ENCODE measurements around the gene WDR81.
A peak's percentile ranks its signal among the peaks of the same experiment; 100 is the strongest.
"Not testable (repeated sequence)": the region's sequence is repeated elsewhere in the genome, so short reads cannot be mapped to it uniquely, and the experiment has no call there.

Gene WDR81

DNA sequence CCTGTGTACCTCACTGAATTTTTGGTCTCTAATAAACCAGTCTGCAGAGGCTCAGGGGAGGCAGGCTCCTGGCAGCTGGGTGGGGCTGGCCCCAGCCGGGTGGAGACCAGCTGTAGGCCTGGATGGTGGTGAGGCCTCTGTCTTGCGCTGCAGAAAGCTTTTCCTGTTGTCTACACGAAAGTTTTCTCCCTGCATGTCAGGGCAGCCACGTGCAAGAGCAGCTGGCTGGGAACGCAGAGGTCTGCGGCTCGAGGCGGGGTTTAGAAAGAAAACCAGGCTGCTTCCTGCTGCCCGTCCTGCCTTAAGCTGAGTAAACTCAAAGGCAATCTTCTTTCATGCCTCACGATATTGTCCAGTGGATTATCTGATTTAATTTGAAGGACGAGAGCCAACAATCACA, 39.8 kb downstream of the WDR81 start:
- TF ChIP-seq EZH2phosphoT487 (IDR thresholded peaks at IDR 0.05; ENCODE audit: low read depth), result no peak
- Histone ChIP-seq H3K9me3 (ENCODE audit: insufficient read depth, low read length) (no peaks in the 10 kb centered on the region), H3K9ac (ENCODE audit: low read length) (0 out of 2 replicates have a peak overlapping the region, but pooled peaks have one; percentile 17), H3K4me1 (ENCODE audit: low read length) (peaks cover 28% of the 10 kb centered on the region), H3K4me3 (ENCODE audit: low read length) (no peak overlapping the region), H4K20me1 (ENCODE audit: insufficient read depth, low read length) (no peaks in the 10 kb centered on the region), H3K36me3 (replicated peaks; ENCODE audit: low read depth, low read length) (no peaks in the 10 kb centered on the region), H3K27ac (ENCODE audit: low read length) (no peak overlapping the region), H3K79me2 (ENCODE audit: low read length) (no peaks in the 10 kb centered on the region), H3K4me2 (ENCODE audit: low read length) (no peak overlapping the region), H3K27me3 (ENCODE audit: low read depth, low read length) (no peaks in the 10 kb centered on the region), H2AFZ (ENCODE audit: low read depth, low read length) (peak overlapping the region; percentile 54; the same call in 1 of the 2 replicates)

DNA sequence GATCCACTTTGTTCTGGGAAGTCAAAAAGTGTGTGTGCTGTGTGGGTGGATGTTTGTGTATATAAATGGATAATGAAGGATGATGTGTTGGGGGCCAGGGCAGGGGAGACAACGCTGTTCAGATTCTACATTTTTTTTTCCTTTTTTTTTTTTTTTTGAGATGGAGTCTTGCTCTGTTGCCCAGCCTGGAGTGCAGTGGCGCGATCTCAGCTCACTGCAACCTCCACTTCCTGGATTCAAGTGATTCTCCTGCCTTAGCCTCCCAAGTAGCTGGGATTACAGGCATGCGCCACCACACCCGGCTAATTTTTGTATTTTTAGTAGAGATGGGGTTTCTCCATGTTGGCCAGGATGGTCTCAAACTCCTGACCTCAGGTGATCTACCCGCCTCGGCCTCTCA, 40.2 kb downstream of the WDR81 start:
- not testable (repeated sequence) for H3K27ac ChIP-seq (ENCODE audit: low read length); H3K9ac ChIP-seq (ENCODE audit: low read length); H3K79me2 ChIP-seq (ENCODE audit: low read length); H3K4me3 ChIP-seq (ENCODE audit: low read length); H3K36me3 ChIP-seq (replicated peaks; ENCODE audit: low read depth, low read length); H4K20me1 ChIP-seq (ENCODE audit: insufficient read depth, low read length); H3K9me3 ChIP-seq (ENCODE audit: insufficient read depth, low read length); H3K4me2 ChIP-seq (ENCODE audit: low read length); H3K27me3 ChIP-seq (ENCODE audit: low read depth, low read length)
- peaks cover 32% of the 10 kb centered on the region for H3K4me1 ChIP-seq (ENCODE audit: low read length)
- peak overlapping the region; percentile 54; the same call in 1 of the 2 replicates for H2AFZ ChIP-seq (ENCODE audit: low read depth, low read length)

DNA sequence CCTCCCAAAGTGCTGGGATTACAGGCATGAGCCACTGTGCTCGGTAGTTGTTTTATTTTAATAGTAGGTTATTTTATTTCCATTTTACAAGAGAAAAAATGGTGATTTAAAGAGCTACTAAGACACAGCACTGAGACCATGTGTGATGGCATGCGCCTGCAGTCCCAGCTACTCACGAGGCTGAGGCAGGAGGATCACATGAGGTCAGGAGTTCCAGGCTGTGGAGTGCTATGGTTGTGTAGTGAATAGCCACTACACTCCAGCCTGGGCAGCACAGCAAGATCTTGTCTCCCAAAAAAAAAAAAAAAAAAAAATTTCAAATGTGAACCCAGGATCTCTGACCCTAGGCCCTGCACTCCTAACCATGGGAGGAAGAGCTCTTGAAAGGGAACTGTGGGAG, 41.1 kb downstream of the WDR81 start:
- H3K4me1 ChIP-seq (ENCODE audit: low read length), result peaks cover 40% of the 10 kb centered on the region
- no peaks in the 10 kb centered on the region for H3K36me3 ChIP-seq (replicated peaks; ENCODE audit: low read depth, low read length)
- no peak overlapping the region for H3K9ac ChIP-seq (ENCODE audit: low read length)
- H3K9me3 ChIP-seq (ENCODE audit: insufficient read depth, low read length), result no peaks in the 10 kb centered on the region
- no peaks in the 10 kb centered on the region for H4K20me1 ChIP-seq (ENCODE audit: insufficient read depth, low read length)
- no peak overlapping the region for H3K4me3 ChIP-seq (ENCODE audit: low read length)
- H3K27me3 ChIP-seq (ENCODE audit: low read depth, low read length), result no peaks in the 10 kb centered on the region
- H3K27ac ChIP-seq (ENCODE audit: low read length), result no peak overlapping the region
- no peak for TF ChIP-seq EZH2phosphoT487 (IDR thresholded peaks at IDR 0.05; ENCODE audit: low read depth)
- TF ChIP-seq, protein P1, sequence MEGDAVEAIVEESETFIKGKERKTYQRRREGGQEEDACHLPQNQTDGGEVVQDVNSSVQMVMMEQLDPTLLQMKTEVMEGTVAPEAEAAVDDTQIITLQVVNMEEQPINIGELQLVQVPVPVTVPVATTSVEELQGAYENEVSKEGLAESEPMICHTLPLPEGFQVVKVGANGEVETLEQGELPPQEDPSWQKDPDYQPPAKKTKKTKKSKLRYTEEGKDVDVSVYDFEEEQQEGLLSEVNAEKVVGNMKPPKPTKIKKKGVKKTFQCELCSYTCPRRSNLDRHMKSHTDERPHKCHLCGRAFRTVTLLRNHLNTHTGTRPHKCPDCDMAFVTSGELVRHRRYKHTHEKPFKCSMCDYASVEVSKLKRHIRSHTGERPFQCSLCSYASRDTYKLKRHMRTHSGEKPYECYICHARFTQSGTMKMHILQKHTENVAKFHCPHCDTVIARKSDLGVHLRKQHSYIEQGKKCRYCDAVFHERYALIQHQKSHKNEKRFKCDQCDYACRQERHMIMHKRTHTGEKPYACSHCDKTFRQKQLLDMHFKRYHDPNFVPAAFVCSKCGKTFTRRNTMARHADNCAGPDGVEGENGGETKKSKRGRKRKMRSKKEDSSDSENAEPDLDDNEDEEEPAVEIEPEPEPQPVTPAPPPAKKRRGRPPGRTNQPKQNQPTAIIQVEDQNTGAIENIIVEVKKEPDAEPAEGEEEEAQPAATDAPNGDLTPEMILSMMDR (IDR thresholded peaks at IDR 0.05; ENCODE audit: low read depth, low read length), result no peak
- no peak overlapping the region for H2AFZ ChIP-seq (ENCODE audit: low read depth, low read length)
- no peaks in the 10 kb centered on the region for H3K79me2 ChIP-seq (ENCODE audit: low read length)
- H3K4me2 ChIP-seq (ENCODE audit: low read length), result no peak overlapping the region

DNA sequence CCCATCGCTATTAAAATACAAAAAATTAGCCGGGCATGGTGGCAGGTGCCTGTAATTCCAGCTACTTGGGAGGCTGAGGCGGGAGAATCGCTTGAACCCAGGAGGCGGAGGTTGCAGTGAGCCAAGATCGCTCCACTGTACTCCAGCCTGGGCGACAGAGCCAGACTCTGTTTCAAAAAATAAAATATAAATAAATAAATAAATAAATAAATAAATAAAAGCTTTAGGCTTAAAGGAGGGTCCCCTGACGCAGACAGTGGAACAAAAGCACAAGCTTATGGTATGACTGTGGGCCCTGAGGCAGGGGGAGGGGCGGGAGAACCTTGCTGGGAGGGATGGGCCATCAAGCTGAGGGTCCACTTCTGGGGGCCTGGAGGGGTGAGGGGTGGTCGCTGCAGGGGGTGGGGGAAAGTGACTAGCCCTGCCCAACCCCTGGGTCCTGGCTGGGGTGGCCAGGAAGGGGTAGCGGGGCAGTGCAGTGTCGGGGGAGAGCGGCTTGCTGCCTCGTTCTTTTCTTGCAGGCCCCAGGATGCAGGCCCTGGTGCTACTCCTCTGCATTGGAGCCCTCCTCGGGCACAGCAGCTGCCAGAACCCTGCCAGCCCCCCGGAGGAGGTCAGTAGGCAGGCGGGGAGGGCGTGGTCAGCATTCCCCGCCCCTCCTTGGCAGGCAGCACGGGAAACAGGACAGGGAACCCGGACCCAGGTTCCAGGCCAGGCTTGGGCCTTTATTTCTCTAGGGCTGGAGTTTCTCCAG, 42.1 kb downstream of the WDR81 start:
- no peaks in the 10 kb centered on the region for H3K79me2 ChIP-seq (ENCODE audit: low read length)
- no peak overlapping the region for H2AFZ ChIP-seq (ENCODE audit: low read depth, low read length)
- H3K4me3 ChIP-seq (ENCODE audit: low read length), result no peak overlapping the region
- H3K4me1 ChIP-seq (ENCODE audit: low read length), result peaks cover 50% of the 10 kb centered on the region
- TF ChIP-seq, protein P1 (IDR thresholded peaks at IDR 0.05; ENCODE audit: low read depth, low read length), result no peak
- no peak for TF ChIP-seq EZH2phosphoT487 (IDR thresholded peaks at IDR 0.05; ENCODE audit: low read depth)
- H4K20me1 ChIP-seq (ENCODE audit: insufficient read depth, low read length), result no peaks in the 10 kb centered on the region
- no peak overlapping the region for H3K27ac ChIP-seq (ENCODE audit: low read length)
- H3K27me3 ChIP-seq (ENCODE audit: low read depth, low read length), result no peaks in the 10 kb centered on the region
- no peak overlapping the region for H3K9ac ChIP-seq (ENCODE audit: low read length)
- H3K9me3 ChIP-seq (ENCODE audit: insufficient read depth, low read length), result no peaks in the 10 kb centered on the region
- H3K36me3 ChIP-seq (replicated peaks; ENCODE audit: low read depth, low read length), result no peaks in the 10 kb centered on the region
- no peak overlapping the region for H3K4me2 ChIP-seq (ENCODE audit: low read length)

DNA sequence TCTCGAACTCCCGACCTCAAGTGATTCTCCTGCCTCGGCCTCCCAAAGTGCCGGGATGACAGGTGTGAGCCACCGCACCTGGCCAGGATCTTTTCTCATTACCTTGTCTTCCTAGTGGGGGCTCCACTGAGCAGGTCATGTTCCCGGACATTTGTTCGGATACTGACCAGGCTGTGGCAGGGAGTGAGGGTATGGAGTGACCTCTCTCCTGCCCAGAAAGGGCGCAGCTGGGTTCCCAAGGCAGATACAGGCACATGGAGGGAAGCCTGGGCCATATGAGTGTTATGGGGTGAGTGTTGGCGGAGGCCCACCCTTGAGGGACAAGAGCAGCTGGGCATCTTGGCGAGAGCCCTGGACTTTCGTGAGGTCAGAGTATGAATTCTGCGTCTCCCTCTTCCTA, 42.9 kb downstream of the WDR81 start:
- H3K4me3 ChIP-seq (ENCODE audit: low read length), result no peak overlapping the region
- H3K9ac ChIP-seq (ENCODE audit: low read length), result no peak overlapping the region
- H3K4me2 ChIP-seq (ENCODE audit: low read length), result no peak overlapping the region
- no peaks in the 10 kb centered on the region for H3K27me3 ChIP-seq (ENCODE audit: low read depth, low read length)
- H4K20me1 ChIP-seq (ENCODE audit: insufficient read depth, low read length), result no peaks in the 10 kb centered on the region
- H3K27ac ChIP-seq (ENCODE audit: low read length), result no peak overlapping the region
- no peak overlapping the region for H2AFZ ChIP-seq (ENCODE audit: low read depth, low read length)
- TF ChIP-seq, protein P1 (IDR thresholded peaks at IDR 0.05; ENCODE audit: low read depth, low read length), result no peak
- TF ChIP-seq EZH2phosphoT487 (IDR thresholded peaks at IDR 0.05; ENCODE audit: low read depth), result no peak
- H3K36me3 ChIP-seq (replicated peaks; ENCODE audit: low read depth, low read length), result no peaks in the 10 kb centered on the region
- H3K4me1 ChIP-seq (ENCODE audit: low read length), result peaks cover 48% of the 10 kb centered on the region
- H3K79me2 ChIP-seq (ENCODE audit: low read length), result no peaks in the 10 kb centered on the region
- no peaks in the 10 kb centered on the region for H3K9me3 ChIP-seq (ENCODE audit: insufficient read depth, low read length)

Data from OCI-LY3 (cell line).